Vagina (tissue), 2 donors: ENCODE data around the gene TMPRSS11A.

Experiments
- POLR2AphosphoS5 ChIP-seq, 2 donors: sonication (generic); formaldehyde crosslinking; IDR thresholded peaks; one replicate each; pipeline ENCODE4 v1.9.0; 2017; ENCODE audit warnings: antibody characterized with exemption in 2 of 2, mild to moderate bottlenecking in 2 of 2, low read depth in 1 of 2; ENCODE audit not compliant: insufficient read depth in 1 of 2
- TF ChIP-seq, protein P1 (sequence below), 3 experiments: fragments of 450-650 bp in 2 of 3; fragments of 200-600 bp in 1 of 3; sonication (generic) in 1 of 3; IDR thresholded peaks; one replicate each; pipeline ENCODE4 v1.5.1; 2017 to 2019; ENCODE audit warnings: antibody characterized with exemption in 3 of 3, mild to moderate bottlenecking in 2 of 3, moderate library complexity in 2 of 3

DNA sequence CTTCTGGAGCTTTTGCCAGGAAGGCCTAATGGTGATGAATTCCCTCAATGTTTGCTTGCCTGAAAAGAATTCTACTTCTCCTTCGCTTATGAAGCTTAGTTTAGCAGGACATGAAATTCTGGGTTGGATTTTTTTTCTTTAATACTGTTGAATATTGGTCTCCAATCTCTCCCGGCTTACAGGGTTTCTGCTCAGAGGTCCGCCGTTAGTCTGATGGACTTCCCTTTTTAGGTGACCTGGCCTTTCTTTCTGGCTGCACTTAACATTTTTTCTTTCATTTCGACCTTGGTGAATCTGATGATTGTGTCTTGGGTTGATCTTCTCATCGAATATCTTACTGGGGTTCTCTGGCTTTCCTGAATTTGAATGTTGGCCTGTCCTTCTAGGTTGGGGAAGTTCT lies 17.2 kb upstream of the TMPRSS11A start:
- TF ChIP-seq, protein P1, sequence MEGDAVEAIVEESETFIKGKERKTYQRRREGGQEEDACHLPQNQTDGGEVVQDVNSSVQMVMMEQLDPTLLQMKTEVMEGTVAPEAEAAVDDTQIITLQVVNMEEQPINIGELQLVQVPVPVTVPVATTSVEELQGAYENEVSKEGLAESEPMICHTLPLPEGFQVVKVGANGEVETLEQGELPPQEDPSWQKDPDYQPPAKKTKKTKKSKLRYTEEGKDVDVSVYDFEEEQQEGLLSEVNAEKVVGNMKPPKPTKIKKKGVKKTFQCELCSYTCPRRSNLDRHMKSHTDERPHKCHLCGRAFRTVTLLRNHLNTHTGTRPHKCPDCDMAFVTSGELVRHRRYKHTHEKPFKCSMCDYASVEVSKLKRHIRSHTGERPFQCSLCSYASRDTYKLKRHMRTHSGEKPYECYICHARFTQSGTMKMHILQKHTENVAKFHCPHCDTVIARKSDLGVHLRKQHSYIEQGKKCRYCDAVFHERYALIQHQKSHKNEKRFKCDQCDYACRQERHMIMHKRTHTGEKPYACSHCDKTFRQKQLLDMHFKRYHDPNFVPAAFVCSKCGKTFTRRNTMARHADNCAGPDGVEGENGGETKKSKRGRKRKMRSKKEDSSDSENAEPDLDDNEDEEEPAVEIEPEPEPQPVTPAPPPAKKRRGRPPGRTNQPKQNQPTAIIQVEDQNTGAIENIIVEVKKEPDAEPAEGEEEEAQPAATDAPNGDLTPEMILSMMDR (IDR thresholded peaks at IDR 0.05): no peak
- TF ChIP-seq POLR2AphosphoS5 (IDR thresholded peaks at IDR 0.05; ENCODE audit: insufficient read depth in 1 of 2, low read depth in 1 of 2): no peak
